A673 (cell line): ENCODE data around the gene PNLIPRP3.

Experiments
- CTCF ChIP-seq: fragments of 300-800, 200-600 bp; sonication (generic); conservative IDR thresholded peaks from 2 replicates; pipeline ENCODE4 v1.5.1; 2017; ENCODE audit warnings: low read depth, mild to moderate bottlenecking, antibody characterized with exemption, low read length, moderate library complexity, mixed read lengths
- EZH2 ChIP-seq: fragments of 200-600 bp; sonication (generic); IDR thresholded peaks from 2 replicates; pipeline ENCODE4 v1.6.1; 2017; ENCODE audit warnings: borderline replicate concordance, low read depth, mild to moderate bottlenecking, mixed read lengths, antibody characterized with exemption, low read length; ENCODE audit not compliant: poor library complexity, severe bottlenecking

GRCh38 chr10:116461680-116462079, 34.0 kb downstream of the PNLIPRP3 start:
- no peak for TF ChIP-seq CTCF
- TF ChIP-seq EZH2 = no peak
